HG02623 (cell line): ENCODE data around the gene SGMS1.
A peak's percentile ranks its signal among the peaks of the same experiment; 100 is the strongest.
"Not testable (repeated sequence)": the region's sequence is repeated elsewhere in the genome, so short reads cannot be mapped to it uniquely, and the experiment has no call there.

Experiments
- ATAC-seq: cut with Tn5 transposase; IDR thresholded peaks from one replicate; pipeline ENCODE4 v1.9.1; 2021; ENCODE audit warnings: moderate library complexity; ENCODE audit not compliant: unreplicated experiment

Gene SGMS1

DNA sequence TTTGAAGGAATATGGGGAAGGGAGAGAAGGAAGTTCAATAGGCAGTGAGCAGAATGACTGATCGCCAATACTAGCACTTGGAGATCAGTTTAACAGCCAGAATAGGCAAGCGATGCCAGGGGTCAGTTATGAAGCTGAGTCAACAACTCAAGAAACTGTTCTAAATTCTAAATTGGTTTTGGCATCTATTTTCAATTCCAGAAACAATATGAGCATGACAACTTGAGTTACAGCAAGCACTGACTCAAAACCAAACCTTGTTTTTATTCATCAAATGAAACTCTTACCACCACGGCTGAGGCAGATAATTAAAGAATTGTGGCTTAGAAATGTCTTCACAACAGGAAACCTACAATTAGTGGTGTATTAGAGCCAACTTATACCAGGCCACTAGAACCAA, 192.0 kb downstream of the SGMS1 start:
- peak; percentile 73 for ATAC-seq

DNA sequence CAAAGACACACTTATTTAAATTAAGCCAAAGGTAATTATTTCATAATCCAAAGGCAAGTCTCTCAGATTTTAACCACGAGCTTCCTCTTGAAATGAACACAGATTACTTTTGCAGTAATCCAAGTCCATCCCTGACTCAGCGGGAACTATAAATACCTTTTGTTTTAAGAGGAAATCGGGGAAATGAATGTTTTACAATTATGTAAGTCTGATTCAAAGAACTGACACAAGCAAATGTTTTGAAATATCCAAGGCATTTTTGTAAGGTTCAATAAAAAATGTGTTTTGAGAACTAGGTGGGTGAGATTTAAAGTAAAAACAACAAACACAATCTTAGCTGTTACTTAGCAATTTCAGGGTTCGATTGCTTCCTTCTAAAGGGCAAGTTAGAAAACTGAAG, 192.6 kb downstream of the SGMS1 start:
- no peak for ATAC-seq

DNA sequence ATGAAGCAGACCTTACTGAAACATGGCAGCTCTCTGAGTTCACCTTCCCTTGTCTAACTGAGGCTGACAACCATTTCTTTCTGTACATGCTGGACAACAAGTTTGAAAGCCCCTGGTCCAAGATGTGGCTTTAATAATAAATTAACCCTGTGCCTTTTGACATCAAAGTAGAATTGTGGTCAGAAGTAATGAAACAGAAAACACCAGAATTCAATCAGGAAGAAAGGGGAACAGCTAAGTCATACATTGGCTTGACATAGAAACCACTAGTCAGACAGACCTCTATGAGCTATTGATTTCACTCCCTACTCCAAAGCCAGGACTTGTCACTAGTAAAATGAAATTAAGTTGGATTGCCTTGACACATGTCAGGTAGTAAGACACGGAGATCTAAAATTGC, 197.3 kb downstream of the SGMS1 start:
- ATAC-seq, result peak; percentile 69

DNA sequence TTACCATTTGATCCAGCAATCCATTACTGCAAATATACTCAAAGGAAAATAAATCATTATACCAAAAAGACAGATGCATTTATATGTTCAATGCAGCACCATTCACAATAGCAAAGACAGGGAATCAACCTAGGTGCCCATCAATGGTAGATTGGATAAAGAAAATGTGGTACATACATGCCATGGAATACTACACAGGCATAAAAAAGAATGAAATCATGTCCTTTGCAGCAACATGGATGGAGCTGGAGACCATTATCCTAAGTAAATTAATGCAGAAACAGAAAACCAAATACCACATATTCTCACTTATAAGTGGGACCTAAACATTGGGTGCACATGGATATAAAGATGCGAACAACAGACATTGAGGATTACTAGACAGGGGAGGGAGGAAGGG, 198.5 kb downstream of the SGMS1 start:
- not testable (repeated sequence) for ATAC-seq

DNA sequence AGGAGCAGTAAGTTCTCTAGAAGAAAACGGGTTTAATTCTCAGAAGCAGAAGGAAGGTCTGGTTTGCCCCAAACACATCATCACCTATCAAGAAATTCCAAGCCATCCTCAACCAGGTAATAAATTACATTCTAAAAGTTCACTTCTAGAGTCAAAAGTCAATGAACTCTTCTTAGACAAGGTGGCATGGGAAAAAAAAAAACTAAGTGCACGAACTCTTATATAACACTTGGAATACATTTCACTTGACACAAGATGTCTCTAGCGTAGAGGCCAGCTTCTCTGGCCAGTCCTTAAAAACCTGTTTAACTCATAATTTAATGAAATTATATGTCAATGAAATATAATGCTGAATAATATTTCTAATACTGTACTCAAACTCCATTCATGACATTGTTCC, 200.3 kb downstream of the SGMS1 start:
- no peak for ATAC-seq

DNA sequence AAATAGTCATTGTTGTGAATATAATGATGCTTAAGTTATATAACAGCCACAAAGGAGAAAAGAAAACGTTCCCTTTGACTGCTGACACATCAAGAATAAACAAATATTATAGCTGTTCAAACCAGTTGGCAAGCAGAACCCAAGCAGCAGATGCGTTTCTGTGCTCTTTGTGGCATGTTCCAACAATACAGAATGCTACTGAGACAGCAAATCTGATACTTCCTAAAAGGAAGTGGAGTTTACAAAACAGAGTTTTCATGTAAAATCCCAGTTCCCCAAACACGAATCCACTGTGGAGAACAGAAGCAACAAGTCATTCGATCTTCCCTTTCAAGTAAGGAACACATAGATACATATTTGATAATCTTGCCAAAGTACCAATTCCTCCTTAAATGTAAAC, 201.5 kb downstream of the SGMS1 start:
- no peak for ATAC-seq

DNA sequence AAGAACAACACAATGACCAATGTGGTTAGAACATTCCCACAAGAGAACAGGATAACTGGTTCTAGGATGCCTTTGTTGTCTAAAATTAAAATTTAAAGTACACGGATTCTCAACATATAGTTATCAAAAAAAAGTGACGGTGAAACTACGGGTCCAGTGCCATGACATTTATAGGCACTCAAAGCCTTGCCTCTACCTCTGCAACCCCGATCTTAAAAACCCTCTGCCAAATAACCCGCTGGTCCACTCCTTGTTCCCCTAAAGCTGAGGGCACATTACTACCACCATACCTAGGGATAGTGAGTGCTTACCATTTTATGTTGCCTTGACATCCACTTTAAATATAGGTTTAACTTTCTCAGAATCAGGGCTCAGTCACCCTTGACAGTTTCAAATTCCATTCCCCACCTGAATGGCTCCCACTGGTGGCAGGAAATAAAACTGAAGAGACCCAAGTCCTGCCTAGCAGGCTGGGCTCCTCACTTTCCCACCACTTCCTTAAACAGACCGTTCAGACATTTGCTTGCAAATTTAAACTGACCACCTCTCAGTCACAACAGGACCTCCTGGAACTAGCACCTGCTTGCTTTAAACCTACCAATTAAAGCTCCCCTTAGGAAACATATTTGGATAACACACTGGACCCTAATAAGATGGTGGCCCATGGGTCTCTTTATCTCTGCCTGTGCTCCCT, 202.6 kb downstream of the SGMS1 start:
- no peak for ATAC-seq

DNA sequence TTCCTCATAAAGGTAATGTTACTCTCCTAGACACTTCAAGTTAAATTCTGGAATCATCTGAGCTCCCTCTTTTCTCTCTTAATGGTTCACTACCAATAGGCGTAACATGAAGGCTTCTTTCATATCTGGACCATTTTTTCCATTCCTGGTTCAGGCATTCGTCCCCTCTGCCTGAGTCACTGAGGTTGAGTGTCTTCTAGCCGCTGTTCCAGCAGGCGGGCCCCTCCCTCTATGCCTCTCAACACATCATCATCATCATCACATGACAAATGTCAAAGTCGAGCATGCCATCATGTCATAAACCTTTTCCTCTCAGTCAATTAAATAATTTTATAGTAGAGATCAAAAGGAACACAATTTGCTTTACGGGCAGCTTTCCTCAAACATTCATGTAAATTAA, 203.6 kb downstream of the SGMS1 start:
- ATAC-seq, result no peak

DNA sequence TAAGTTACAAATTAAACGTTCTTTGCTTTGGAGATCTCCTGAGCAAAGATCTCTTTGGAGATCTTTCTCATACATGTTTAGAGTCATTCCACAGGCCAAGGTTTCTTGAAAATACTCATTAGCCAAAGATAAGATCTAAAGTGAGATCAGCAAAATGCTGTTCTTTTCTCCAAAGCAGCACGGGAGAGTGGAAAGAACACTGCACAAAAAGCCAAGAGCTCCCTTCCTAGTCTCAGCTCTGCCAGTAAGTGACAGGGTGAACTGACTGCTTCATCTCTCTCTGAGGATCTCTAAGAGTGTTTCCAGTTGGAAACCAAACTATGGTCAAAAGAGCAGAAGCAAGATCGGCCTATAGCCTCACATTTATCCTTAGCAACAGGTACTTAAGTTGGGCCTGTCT, 204.0 kb downstream of the SGMS1 start:
- no peak for ATAC-seq

DNA sequence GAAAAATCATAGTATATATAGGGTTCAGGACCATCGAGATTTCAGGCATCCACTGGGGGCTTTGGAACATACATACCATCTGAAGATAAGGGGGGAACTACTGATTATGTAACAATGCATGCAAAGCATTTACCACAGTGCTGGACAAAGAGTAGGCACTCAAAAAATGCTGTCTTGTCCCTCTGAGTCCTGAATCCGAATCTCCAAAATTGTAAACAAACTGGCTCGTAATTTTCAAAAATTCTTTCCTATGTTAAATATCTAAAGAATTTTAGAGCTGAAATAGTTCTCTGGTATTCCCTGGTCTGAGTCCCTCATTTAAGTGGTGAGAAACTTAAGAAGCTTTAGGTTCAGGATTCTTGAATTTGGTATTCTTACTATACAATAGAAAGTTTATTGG, 204.7 kb downstream of the SGMS1 start:
- no peak for ATAC-seq

DNA sequence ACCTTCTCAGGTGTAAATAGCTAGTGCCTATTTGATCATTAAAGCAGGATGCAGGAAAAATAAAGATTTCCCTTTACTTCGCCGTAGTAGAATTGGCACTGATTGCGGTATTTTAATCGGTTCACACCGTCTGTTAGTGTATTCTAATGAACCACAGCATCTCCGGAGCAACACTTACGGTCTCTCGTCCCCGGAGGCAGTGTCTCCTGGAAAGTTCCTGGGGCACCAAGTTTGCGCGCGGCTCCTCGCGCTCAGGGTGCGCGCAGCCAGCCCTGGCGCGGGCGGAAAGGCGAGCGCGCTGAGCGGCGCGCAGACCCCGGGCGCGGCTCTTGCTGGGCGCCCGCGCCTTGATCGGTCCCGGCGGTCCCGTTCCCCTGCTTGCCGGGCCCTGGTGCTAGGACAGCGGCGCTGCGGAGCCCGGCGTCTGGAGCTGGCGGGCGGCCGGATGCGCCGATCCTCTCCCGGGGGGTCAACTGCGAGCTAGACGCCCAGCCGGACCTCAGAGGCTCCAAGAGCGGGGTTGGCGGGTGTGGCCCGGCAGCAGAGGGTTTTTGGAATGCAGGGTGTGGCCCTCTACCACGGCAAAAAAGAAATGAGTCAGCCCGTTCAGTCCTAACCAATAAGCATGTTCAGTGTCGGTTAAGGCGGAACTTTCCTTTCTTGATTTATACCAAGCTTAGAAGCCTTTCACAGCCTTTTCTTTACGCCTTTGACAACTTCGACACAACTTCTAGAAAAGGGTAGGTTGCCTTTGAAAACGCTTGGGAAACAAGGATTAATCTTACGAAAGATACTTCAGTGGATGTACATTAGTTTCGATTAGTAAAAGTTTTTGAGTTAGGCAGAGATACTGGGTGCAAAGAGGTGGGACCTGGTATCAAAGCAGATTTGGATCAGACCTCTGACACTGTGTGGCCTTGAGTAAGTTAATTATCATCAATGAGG, 205.6 kb downstream of the SGMS1 start:
- ATAC-seq, result peak; percentile 81

DNA sequence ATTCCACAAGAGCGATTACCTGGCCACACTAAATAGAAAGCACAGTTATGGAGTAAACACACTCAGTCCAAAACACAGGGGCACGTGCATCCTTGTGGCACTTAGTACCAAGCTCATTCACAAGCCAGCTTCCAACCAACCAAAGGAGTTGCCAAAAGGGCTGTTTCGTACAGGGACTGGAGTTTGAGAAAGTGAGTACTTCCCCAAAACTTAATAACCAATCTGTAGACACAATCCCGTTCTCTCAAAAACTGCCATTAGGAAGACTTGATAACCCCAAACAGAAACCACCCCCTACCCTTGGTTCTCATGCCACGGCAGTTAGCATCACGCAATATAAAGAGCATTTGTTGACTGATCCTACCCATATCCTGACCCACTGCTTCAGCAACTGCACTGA, 206.3 kb downstream of the SGMS1 start:
- peak; percentile 8 for ATAC-seq

DNA sequence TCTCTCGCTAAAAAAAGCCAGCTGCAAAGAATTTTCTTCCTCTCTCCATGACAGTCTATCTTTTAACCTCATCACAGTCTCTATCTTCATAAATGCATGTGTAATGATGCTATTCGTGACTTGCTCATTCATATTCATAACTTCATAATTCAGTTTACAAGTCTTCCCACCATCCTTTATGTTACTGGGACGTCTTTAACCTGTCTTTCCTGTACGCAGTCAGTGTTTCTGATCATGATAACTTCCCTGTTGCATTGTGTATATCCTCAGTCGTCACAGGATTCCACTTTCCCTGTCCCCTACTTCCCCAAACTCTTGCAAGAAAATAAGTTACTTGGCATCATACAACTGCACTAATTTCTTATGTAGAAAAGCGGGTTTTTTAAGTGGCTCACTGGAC, 206.9 kb downstream of the SGMS1 start:
- ATAC-seq, result no peak

DNA sequence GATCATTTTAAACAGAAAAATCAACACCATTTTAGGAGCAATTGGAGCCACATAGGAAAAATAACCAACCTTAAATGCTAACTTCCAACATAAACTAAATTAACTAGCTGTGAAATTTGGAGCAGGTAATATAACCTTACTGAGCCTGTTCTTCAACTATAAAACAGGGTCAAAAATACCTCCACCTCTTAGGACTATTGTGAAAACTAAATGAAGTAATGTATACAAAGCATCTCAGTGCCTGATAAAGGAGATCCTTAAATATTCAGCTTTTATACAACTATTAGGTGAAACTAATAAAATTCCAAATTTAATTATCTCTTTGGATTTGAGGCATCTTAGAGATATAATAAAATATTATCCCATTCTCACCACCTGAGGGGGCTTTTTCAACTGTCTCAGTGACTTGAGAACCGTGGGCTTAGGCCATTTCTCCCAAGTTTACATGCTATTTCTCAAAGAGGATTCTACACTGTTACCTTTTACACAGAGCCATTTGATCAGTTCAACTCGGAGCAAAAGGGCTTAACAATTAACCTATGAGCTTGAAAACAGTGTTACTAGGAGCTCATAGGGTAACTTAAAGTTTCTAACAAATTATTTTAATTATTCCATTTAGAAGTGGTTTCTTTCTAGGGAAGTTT, 207.5 kb downstream of the SGMS1 start:
- ATAC-seq, result no peak

DNA sequence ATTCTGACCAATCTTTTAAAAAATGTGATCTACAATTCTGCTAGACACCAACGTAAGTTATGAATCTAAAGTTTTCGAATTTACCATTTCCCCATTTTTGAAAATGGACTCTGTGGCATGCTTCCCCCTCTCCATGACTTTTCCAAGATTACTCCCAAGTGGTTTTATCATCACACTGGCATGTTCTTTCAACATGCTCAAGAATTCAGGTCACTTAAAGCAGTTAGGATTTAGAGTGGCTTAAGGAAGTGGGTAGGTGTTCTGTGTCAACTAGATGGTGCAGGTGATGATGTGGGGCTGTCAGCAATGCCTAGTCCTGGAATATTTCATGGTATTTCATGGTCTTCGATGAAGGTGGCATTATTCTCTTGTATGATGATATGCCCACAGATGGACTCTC, 208.5 kb downstream of the SGMS1 start:
- no peak for ATAC-seq

DNA sequence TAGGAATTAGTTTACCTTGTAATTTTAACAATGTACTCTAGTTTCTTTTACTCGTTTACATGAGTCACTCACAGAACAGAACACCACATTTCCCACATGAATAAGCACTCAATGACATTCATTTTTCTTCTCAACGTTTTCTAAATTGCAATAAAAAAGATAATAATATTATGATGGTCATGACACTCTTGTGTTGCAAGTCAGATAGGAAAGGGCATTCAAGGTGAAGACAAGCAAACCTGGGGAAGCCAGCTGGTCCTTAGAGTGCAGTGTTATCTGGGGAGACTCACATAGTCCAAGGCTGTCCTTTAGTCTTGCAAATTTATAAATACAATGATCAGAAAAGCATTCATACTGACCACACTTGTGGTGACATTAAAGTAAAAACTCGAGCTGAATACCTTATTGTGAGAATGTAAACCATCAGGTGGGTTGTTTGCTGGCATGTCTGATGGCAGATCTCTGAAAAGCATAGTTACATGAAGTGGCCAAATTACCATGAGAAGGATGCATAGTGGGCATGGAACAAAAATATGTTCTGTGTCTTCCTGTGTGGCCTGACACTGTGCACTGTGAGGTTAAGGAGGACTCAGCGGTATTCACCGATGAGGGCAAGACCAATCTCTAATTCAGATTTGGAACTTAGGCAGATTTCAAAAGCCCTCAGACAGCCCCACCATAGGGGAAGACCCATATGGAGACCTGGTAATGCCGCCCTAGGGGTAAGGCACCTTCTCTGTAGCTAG, 213.5 kb downstream of the SGMS1 start:
- ATAC-seq, result no peak

DNA sequence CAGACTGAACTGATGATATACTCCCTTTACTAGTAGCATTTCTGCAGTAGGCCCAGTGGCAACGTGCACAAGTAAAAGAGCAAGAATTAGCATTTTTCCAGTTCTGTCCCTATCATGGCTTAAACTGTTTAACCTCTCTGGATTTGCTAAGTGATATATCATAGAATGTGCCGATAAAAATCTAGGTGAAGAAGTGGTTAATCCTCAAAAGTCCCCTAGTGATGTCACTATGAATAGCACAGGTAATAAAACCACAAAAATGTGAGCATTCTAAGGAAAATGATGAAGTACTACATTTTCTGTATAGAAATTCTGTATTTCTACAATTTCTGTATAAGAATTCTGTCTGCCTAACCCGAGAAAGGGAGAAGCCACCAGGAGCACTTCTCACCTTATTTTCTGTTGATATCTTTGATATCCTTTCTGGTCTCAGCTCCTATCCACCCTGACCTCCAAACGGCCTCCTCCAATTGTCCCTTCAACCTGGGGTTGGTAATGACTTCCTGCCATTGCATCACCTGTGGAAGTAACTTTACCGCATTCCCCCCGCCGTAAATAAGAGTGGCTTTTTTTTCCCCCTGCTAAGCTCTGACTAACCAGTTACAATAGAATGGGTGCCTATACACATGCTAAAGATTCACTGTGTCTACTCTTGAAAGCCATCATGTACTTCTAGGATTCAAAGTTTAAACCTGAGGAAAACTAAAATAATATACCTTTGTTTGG, 216.5 kb downstream of the SGMS1 start:
- no peak for ATAC-seq

DNA sequence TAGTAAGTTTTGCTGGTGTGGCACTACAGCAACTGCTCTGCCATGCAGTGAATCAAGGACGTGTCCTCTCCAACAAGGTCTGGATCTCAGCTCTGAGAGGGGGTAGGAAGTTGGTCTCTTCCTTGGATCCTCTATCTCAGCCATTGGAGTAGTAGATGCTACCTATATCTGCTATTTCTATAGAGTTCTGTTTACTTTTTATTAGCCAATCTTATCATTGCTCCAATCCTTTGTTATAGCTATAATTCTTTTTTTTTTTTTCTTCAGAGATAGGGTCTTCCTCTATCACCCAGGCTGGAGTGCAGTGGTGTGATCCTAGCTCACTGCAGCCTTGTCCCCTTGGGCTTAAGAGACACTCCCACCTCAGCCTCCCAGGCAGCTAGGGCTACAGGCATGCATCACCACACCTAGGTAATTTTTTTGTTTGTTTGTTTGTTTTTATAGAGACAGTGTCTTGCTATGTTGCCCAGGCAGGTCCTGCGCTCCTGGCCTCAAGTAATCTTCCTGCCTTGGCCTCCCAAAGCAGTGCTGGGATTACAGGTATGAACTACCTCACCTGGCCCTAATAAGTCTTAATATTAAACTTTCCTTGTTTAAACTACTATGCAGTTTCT, 217.2 kb downstream of the SGMS1 start:
- ATAC-seq, result no peak

DNA sequence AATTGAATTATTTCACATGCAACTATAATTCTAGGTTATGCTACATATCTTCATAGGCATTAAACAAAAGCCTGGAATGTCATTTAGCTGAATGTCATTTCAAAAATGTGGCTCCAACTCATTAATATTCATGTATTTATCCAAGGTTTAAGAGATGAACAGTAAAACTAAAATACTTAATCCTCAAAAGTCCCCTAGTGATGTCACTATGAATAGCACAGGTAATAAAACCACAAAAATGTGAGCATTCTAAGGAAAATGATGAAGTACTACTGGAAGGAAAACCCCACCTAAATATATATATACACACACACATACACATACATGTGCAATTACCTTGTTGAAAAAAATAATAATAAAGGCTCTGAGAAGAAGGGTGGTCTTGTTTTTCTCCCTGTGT, 218.0 kb downstream of the SGMS1 start:
- no peak for ATAC-seq
